NCI-H526 (cell line): ENCODE results near the gene TOM1L2.
"Not testable (repeated sequence)": the region's sequence is repeated elsewhere in the genome, so short reads cannot be mapped to it uniquely, and the experiment has no call there.

Experiments used
- DNase-seq, 2 experiments: peaks; one replicate each; lab custom pipeline; 2025; lab: John Stamatoyannopoulos, UW

The TOM1L2 gene

GRCh38 chr17:17819561-17819995 is 152.6 kb downstream of the TOM1L2 start:
- DNase-seq: peak in 1 of 2 experiments; percentile 24

GRCh38 chr17:17819111-17819510 is 153.1 kb downstream of the TOM1L2 start:
- no peak for DNase-seq

- DNase-seq: peak in 1 of 2 experiments; percentile 39
Measured at GRCh38 chr17:17818088-17818526, 154.1 kb downstream of the TOM1L2 start.

DNA sequence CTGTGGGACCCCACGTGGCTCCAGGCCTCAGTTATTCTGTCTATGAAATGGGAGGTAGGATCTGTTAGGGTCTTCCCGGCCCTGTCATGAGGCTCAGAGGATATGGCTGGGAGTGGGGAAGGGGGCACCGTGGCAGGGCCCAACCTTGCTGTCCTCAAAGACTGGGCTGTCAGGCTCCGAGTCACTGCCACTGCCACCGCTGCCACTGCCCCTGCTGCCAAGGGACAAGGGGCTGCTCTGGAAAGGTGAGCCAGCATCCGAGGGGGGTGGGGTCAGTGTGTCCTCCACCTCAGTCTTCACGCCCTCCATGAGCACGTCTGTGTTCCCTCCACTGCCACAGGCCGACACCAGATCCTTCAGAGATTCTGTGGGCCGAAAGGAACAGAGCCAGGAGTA is 154.7 kb downstream of the TOM1L2 start:
- DNase-seq: no peak

DNA sequence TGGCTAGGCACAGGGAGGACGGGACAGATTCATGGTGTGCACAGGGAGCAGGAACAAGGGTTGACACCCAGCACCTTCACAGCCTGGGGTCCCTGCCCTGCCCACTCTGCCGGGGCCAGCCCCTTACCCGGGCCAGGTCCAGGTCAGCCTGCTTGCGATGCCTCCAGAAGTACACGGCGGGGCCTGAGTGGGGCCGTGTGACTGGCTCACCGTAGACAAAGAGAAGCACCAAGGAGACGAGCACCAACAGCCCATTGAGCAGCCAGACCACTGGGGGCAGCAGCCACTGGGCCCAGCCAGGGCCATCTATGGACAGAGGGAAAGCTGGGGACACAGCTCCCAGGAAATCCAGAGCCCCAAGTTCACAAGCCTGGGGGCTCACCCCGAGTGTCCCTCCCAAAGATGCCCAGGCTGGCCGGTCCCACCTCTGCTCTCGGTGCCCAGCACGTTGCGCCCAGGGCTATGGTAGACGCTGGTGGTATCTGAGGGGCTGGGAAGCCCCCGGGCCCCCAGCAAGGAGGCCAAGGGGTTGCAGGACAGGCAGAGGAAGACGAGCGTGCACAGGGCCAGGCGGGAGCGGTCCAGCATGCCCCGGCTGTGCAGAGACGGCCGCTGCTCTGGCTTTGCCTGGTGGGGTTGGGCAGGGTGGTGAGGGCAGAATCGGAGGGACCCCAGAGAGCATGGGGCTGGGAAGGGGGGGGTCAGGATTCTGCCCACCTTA is 155.2 kb downstream of the TOM1L2 start:
- DNase-seq: no peak

- DNase-seq: no peak
Measured at GRCh38 chr17:17816240-17816814, 155.9 kb downstream of the TOM1L2 start.

DNA sequence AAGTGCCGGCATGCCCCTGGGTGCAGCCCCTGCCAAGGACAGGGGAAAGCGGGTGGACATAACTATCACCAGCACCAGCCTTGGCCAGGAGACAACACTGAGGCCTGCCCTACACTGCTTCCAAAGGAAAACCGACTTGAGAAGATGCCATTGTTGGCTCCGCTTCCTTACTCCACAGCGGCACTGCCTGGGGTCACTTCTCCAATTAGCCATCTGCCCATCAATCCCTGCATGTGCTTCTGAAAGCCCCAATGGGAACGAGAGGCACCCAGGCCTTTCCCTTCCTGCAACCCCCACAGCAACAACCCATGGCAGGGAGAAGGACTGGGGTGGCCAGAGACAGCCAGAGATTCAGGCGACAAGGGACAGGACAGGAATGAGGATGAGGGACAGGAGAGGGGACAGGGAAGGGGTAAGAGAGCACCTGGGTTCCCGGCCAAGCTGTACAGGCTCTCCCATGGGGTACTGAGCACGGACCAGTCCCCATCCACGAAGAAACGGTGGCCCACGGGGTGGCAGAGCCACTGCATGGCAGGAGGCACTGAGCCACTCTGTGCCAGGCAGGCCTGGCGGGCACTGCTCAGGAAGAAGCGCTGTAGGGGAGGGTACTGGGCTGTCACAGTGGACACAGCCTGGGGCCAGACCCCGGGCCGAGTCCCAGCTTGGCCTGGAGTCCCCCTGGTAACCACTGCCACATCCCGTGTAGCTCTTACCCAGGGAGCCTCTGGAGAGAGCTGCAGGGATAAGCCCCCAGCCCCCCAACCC is 156.6 kb downstream of the TOM1L2 start:
- DNase-seq: no peak

- no peak for DNase-seq
Measured at GRCh38 chr17:17815062-17815406, 157.2 kb downstream of the TOM1L2 start.

GRCh38 chr17:17814162-17815061 is 157.8 kb downstream of the TOM1L2 start:
- DNase-seq: peak in 1 of 2 experiments; percentile 19

DNA sequence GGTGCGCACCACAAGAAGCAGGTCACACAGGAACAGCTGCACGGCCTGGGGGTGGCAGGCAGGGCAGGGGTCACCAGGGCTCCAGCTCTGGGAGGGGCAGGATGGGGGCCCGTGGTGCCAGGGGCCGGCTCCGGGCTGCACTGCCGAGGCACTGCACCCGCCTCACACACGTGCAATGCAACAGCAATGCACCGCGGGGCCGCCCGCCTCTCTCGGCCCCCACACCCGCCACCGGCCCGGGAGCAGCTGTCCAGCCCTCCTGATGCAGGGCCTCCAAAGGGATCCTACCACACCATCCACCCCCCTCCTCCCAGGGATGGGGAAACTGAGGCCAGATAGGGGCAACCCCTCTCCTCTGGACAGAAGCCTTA is 158.5 kb downstream of the TOM1L2 start:
- DNase-seq: no peak

- no peak for DNase-seq
Measured at GRCh38 chr17:17813055-17813724, 159.0 kb downstream of the TOM1L2 start.

DNA sequence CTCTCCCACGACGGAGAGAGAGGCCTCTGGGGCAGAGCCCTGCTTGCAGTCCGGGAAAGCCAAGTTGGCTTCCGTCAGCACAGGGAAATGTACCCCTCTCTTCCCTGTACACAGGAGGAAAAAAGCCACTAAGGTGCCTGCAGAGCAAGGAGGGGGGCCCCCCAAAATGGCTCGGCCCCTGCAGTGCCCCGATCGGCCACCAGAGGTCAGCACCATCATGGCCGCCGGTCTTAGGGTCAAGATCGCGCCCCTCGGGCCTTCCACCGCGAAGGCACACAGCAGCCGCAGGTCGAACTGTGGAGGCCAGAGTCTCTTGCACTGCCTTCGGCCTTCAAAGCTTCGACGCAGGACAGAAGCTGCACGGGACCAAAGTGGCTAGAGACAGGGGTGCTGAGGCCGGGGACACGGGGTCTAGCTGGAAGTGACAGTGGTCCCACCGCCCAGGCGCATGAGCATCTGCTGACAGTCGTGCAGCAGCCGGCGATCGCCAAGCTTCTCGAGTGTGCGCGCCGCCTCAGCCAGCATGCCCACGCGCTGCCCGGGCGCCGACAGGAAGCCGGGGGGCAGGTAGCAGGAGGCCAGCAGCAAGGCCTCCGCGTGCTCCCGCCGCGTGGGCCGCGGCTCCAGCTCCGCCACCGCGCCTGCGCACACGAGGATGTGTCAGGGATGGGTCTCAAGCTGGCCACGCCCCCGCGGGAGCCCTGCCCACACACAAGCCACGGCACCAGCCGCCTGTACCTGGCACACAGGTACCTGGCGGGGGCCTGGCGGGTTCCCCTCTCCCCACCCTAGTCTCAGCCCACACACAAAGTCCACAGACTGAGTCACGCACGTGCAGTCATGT is 159.8 kb downstream of the TOM1L2 start:
- DNase-seq: peak in 1 of 2 experiments; percentile 67

DNA sequence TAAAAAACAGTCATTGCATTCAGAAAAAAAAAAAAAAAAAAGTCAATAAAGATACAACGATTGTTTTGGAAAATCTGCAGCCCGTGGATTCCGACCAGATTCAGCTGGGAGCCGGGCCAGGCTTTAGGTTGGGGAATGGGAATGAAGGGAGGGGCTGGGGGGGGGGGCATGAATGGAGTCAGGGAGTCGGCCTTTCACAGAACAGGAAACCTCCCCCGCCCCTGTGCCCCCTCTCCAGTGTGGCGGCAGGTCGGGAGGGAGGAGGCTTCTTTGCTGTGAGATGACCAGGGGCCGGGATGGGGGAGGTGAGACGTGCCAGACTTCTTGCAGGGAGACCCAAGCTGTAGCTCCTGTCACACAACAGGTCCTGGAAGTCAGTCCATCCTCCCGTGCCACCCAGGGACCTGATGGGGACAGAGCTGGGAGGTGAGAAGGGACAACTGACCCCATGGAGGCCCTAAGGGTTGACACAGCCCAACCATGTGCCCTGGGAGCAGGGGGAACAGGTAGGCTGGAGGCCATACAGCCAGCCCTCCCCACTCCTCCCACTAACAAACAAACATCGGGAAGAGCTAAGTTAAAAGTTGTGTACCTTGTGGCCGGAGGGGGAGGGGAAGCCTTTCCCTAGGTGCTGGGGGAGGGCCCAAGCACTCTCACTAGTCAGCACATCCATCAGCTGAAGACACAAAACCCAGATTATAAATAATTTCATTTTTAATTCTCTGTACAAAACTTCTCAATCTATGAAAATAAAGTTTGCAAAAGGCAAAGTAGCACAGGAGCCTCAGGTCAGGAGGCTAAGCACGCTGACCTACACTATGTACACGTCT is 160.6 kb downstream of the TOM1L2 start:
- peak in 1 of 2 experiments; percentile 35 for DNase-seq

DNA sequence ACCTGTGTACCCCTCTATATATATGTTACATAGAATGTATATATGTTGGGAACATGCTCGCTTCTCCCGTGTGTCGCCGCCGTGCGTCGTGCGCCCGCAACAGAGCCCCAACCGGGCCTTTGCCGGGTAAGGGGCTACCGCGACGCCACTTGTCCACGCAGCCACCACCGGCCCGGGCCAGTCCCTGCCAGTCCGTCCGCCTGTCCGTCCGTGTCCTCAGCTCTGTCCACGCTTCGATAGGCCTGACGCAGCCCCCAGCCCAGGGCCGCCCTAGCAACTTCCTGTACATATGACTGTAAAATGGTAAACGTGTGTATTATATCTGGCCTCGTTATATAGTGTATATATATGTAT is 161.3 kb downstream of the TOM1L2 start:
- no peak for DNase-seq

DNA sequence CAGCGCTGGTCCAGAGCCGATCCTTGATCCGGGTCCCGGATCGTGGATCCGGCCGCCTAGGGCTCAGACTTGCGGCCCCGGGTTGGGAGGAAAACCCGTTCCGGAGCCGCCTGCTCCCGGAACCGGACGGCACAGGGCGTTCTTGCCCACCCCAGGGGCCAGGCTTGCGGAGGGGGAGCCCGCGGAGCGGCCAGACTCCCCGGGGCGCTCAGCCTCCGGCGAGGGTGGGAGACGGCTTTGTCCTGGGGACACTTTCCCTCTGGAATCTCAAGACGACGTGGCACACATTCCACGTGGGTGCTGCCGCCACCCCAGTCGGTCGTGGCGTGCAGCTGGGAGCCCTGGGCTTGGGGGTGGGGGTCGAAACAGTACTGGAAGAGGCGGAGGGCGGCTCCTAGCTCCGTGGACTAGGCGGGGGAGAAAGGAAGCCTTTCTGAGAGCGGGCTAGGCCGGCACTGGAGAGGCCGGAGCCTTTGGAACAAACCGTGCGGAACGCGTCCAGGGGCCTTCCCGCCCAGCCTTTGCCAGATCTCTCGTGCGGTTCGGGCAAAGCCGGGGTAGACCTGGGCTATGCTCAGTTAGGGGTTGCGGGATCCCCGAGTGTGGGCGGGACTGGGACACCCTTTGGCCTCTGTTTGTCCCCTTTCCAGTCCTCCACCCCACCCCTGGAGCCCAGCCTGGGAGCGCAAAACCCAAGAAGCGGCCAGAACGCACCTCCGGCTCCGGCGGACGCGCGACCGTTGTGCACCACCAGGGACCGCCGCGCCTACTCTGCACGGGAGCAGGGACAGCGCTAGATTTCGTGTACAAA is 161.9 kb downstream of the TOM1L2 start:
- DNase-seq: peak; percentile 26 to 82

GRCh38 chr17:17809531-17810083 is 162.6 kb downstream of the TOM1L2 start:
- DNase-seq: no peak

DNA sequence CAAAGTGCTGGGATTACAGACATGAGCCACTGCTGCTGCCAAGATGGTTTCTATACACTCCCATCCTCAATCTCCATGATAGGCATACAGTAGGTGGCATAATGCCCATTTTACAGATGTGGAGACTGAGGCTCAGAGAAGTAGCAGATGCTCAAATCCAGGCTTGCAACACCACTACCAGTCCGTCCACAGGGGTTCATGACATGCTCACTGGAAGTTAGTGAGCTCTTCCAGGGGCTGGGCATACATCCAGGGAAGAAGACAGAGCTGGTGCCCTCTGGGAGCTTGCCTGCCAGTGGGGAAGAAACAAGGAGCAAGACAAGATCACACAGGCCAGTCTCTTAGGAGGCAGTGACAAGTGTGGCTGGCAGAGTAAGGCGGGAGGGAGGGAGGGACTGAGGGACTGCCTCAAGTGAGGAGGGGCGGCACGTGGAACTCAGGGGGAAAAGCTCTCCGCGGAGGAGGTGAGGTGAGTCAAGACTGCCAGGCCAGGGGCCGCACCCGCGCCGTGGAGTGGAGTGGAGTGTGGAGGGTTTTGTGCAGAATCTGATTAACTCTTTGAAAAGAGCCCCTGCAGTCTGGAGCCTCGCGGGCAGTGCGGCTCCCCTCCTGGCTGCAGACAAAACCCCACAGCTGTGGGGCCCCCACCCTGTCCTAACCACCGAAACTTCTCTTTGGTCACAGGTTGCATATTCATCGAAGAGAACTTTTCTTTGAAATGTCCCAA is 163.3 kb downstream of the TOM1L2 start:
- no peak for DNase-seq

GRCh38 chr17:17808200-17808599 is 164.0 kb downstream of the TOM1L2 start:
- not testable (repeated sequence) for DNase-seq
